Tibial artery (tissue), 4 donors: ENCODE measurements around the gene SF3B3.

Experiments
- DNase-seq, 2 donors: peaks; one replicate each; pipeline ENCODE4 v3.0.0-alpha.2; 2019
- H3K27ac ChIP-seq, 2 donors: fragments of 200-600 bp; sonication (generic) in 1 of 2; 1 replicate in 1 of 2; 2 replicates in 1 of 2; pipeline ENCODE4 v1.5.1; 2018 to 2019; ENCODE audit warnings: mild to moderate bottlenecking in 1 of 2
- H3K27me3 ChIP-seq, 2 donors: fragments of 200-600 bp; sonication (generic) in 1 of 2; one replicate each; pipeline versions ENCODE4 v1.5.1 to v1.6.0; 2016 to 2019
- H3K36me3 ChIP-seq, 3 donors: fragments of 200-600 bp; sonication (generic) in 2 of 3; one replicate each; pipeline ENCODE4 v1.5.1; 2016 to 2019; ENCODE audit warnings: mild to moderate bottlenecking in 2 of 3
- H3K4me1 ChIP-seq, 4 donors: fragments of 200-600 bp; sonication (generic) in 2 of 4; 1 replicate in 3 of 4; 2 replicates in 1 of 4; pipeline ENCODE4 v1.5.1; 2016 to 2019
- H3K4me3 ChIP-seq, 2 donors: fragments of 200-600 bp; sonication (generic) in 1 of 2; 1 replicate in 1 of 2; 2 replicates in 1 of 2; pipeline ENCODE4 v1.5.1; 2018 to 2019; ENCODE audit warnings: mild to moderate bottlenecking in 2 of 2
- H3K9me3 ChIP-seq, 3 donors: fragments of 200-600 bp; sonication (generic) in 1 of 3; one replicate each; pipeline ENCODE4 v1.5.1; 2016 to 2019
- CTCF ChIP-seq, 2 experiments: fragments of 200-600 bp in 1 of 2; fragments of 450-650 bp in 1 of 2; IDR thresholded peaks; one replicate each; pipeline ENCODE4 v1.5.1; 2017 to 2019; ENCODE audit warnings: antibody characterized with exemption in 2 of 2, mild to moderate bottlenecking in 1 of 2, moderate library complexity in 1 of 2
- intact Hi-C: fragments of 100-400 bp; cut with DNase I; formaldehyde crosslinking; loops from one replicate; pipeline ENCODE4 v1.15.0; 2023; ENCODE audit warnings: low total_unique reads

The SF3B3 gene

GRCh38 chr16:70610273-70611223, 86.9 kb downstream of the SF3B3 start:
- no peaks in the 10 kb centered on the region for H3K27me3 ChIP-seq
- no peak overlapping the region for H3K4me3 ChIP-seq
- no peak for DNase-seq
- no peak for TF ChIP-seq CTCF (IDR thresholded peaks at IDR 0.05)
- peaks cover 0 to 21% (median 9%) of the 10 kb centered on the region in 4 donors for H3K4me1 ChIP-seq
- no peaks in the 10 kb centered on the region for H3K9me3 ChIP-seq
- intact Hi-C loops, result no loop called here
- H3K27ac ChIP-seq, result no peak overlapping the region
- H3K36me3 ChIP-seq, result no peaks in the 10 kb centered on the region

GRCh38 chr16:70611224-70611598, 87.6 kb downstream of the SF3B3 start:
- no peak for DNase-seq

GRCh38 chr16:70611785-70612303, 88.2 kb downstream of the SF3B3 start:
- DNase-seq, result no peak
- H3K36me3 ChIP-seq, result no peaks in the 10 kb centered on the region

More at GRCh38 chr16:70611224-70611598, 87.6 kb downstream of the SF3B3 start:
- no peak for TF ChIP-seq CTCF (IDR thresholded peaks at IDR 0.05)
- Histone ChIP-seq H3K4me3 (no peak overlapping the region), H3K4me1 (peaks cover 0 to 21% (median 9%) of the 10 kb centered on the region in 4 donors), H3K27me3 (no peaks in the 10 kb centered on the region), H3K9me3 (no peaks in the 10 kb centered on the region), H3K27ac (no peak overlapping the region), H3K36me3 (no peaks in the 10 kb centered on the region)
- intact Hi-C loops, result no loop called here

GRCh38 chr16:70612931-70613330, 89.3 kb downstream of the SF3B3 start:
- no peak overlapping the region for H3K4me3 ChIP-seq
- no peaks in the 10 kb centered on the region for H3K36me3 ChIP-seq
- peaks cover 0 to 21% (median 9%) of the 10 kb centered on the region in 4 donors for H3K4me1 ChIP-seq
- no peak for DNase-seq
- H3K27ac ChIP-seq, result no peak overlapping the region
- H3K9me3 ChIP-seq, result no peaks in the 10 kb centered on the region
- TF ChIP-seq CTCF (IDR thresholded peaks at IDR 0.05), result no peak
- intact Hi-C loops, result no loop called here
- H3K27me3 ChIP-seq, result no peaks in the 10 kb centered on the region

More at GRCh38 chr16:70611785-70612303, 88.2 kb downstream of the SF3B3 start:
- Histone ChIP-seq H3K27ac (no peak overlapping the region), H3K4me3 (no peak overlapping the region), H3K9me3 (no peaks in the 10 kb centered on the region), H3K4me1 (peaks cover 0 to 21% (median 9%) of the 10 kb centered on the region in 4 donors), H3K27me3 (no peaks in the 10 kb centered on the region)
- intact Hi-C loops, result no loop called here
- TF ChIP-seq CTCF (IDR thresholded peaks at IDR 0.05), result no peak

- Histone ChIP-seq H3K4me1 (peaks cover 0 to 20% (median 9%) of the 10 kb centered on the region in 4 donors), H3K36me3 (no peaks in the 10 kb centered on the region), H3K9me3 (no peaks in the 10 kb centered on the region), H3K27me3 (no peaks in the 10 kb centered on the region), H3K27ac (no peak overlapping the region), H3K4me3 (no peak overlapping the region)
- TF ChIP-seq CTCF (IDR thresholded peaks at IDR 0.05), result no peak
- intact Hi-C loops, result no loop called here
- DNase-seq, result no peak
Observed at GRCh38 chr16:70614208-70614951, 90.8 kb downstream of the SF3B3 start.
